Astrocyte of the cerebellum (primary cell): ENCODE measurements around the gene EML1.

ENCODE experiments used
- DNase-seq: peaks from one replicate; pipeline ENCODE4 v3.0.0-alpha.2; 2011; ENCODE audit warnings: low read depth
- H3K4me3 ChIP-seq: 2 replicates; pipeline ENCODE4 v1.5.1; 2011; ENCODE audit warnings: mild to moderate bottlenecking, low read depth, low read length, moderate library complexity
- CTCF ChIP-seq: IDR thresholded peaks from 2 replicates; pipeline ENCODE4 v1.5.1; 2012; ENCODE audit warnings: low read length, low read depth, moderate library complexity, mild to moderate bottlenecking; ENCODE audit errors: missing control alignments
- in situ Hi-C: cut with HindIII; loops from 2 replicates; pipeline ENCODE4 v1.10.0; 2017; ENCODE audit warnings: low sequenced_read_pairs

The EML1 gene

GRCh38 chr14:99937475-99938244 lies 144.4 kb downstream of the EML1 start:
- in situ Hi-C loops = no loop called here
- no peak for DNase-seq
- TF ChIP-seq CTCF = no peak
- H3K4me3 ChIP-seq = no peak overlapping the region

- no peak overlapping the region for H3K4me3 ChIP-seq
- no peak for TF ChIP-seq CTCF
- DNase-seq = no peak
- in situ Hi-C loops = no loop called here
These were observed 145.2 kb downstream of the EML1 start for GRCh38 chr14:99938376-99938775.

GRCh38 chr14:99938896-99939295 lies 145.7 kb downstream of the EML1 start:
- DNase-seq = no peak
- no peak for TF ChIP-seq CTCF
- in situ Hi-C loops = no loop called here
- no peak overlapping the region for H3K4me3 ChIP-seq

- in situ Hi-C loops = no loop called here
- DNase-seq = no peak
- no peak overlapping the region for H3K4me3 ChIP-seq
- no peak for TF ChIP-seq CTCF
These were observed 146.2 kb downstream of the EML1 start for GRCh38 chr14:99939421-99939820.

GRCh38 chr14:99940064-99940463 lies 146.9 kb downstream of the EML1 start:
- in situ Hi-C loops = no loop called here

GRCh38 chr14:99941211-99941610 lies 148.0 kb downstream of the EML1 start:
- no peak for TF ChIP-seq CTCF
- in situ Hi-C loops = no loop called here
- no peak for DNase-seq
- H3K4me3 ChIP-seq = no peak overlapping the region

More at GRCh38 chr14:99940064-99940463, 146.9 kb downstream of the EML1 start:
- no peak for TF ChIP-seq CTCF
- H3K4me3 ChIP-seq = no peak overlapping the region
- no peak for DNase-seq
